Measurements from ENCODE around the gene USF3.
A peak's percentile ranks its signal among the peaks of the same experiment; 100 is the strongest.

USF3 gene, protein sequence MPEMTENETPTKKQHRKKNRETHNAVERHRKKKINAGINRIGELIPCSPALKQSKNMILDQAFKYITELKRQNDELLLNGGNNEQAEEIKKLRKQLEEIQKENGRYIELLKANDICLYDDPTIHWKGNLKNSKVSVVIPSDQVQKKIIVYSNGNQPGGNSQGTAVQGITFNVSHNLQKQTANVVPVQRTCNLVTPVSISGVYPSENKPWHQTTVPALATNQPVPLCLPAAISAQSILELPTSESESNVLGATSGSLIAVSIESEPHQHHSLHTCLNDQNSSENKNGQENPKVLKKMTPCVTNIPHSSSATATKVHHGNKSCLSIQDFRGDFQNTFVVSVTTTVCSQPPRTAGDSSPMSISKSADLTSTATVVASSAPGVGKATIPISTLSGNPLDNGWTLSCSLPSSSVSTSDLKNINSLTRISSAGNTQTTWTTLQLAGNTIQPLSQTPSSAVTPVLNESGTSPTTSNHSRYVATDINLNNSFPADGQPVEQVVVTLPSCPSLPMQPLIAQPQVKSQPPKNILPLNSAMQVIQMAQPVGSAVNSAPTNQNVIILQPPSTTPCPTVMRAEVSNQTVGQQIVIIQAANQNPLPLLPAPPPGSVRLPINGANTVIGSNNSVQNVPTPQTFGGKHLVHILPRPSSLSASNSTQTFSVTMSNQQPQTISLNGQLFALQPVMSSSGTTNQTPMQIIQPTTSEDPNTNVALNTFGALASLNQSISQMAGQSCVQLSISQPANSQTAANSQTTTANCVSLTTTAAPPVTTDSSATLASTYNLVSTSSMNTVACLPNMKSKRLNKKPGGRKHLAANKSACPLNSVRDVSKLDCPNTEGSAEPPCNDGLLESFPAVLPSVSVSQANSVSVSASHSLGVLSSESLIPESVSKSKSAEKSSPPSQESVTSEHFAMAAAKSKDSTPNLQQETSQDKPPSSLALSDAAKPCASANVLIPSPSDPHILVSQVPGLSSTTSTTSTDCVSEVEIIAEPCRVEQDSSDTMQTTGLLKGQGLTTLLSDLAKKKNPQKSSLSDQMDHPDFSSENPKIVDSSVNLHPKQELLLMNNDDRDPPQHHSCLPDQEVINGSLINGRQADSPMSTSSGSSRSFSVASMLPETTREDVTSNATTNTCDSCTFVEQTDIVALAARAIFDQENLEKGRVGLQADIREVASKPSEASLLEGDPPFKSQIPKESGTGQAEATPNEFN (N-terminal part only)

DNA sequence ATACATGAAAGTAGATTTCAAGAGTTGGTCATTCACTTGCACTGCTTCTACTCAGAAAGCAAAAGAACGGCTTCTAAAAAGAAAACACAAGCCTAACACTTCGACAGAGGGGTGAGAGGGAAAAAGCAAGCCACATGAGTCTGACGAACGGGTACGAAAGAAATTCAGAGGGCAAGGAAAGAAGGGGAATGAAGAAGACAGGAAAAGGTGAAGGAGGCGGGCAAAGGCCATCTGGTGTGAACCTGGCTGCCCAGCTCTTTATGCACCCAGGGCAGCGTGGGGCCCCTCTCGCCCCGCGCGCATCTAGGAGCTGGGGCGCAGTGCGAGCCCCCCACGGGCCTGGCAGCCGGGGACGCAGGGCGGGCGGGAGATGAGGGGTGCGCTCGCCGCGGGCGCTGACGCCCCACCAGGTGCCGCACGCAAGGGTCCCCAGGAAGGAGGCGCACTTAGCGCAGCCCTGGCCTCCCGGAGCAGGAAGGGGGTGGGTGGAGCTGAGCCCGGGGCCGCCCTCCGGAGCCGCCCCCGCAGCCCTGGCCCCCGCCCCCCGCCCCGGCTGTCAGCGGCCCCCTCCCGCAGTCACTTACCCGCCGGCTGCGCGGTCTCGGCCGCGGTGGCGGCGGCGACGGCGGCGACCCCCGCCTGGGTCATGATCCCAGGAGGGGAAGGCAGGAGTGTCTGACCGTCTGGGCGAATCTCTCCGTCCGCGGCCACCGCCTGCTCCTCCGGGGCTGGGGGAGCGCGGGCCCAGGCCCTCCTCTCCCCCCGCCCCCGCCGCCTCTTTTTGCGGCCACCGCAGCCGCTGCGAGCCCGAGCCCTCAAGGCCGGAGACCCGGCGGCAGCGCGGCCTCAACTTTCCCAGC is at the start of gene USF3:
USF3 (minus strand) TSS at position 857 of the 860 bp plus-strand sequence. CDS start 21,764 bp downstream, outside the sequence.
- TF ChIP-seq, protein P1, sequence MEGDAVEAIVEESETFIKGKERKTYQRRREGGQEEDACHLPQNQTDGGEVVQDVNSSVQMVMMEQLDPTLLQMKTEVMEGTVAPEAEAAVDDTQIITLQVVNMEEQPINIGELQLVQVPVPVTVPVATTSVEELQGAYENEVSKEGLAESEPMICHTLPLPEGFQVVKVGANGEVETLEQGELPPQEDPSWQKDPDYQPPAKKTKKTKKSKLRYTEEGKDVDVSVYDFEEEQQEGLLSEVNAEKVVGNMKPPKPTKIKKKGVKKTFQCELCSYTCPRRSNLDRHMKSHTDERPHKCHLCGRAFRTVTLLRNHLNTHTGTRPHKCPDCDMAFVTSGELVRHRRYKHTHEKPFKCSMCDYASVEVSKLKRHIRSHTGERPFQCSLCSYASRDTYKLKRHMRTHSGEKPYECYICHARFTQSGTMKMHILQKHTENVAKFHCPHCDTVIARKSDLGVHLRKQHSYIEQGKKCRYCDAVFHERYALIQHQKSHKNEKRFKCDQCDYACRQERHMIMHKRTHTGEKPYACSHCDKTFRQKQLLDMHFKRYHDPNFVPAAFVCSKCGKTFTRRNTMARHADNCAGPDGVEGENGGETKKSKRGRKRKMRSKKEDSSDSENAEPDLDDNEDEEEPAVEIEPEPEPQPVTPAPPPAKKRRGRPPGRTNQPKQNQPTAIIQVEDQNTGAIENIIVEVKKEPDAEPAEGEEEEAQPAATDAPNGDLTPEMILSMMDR (IDR thresholded peaks at IDR 0.05; ENCODE audit: control extremely low read depth, extremely low read depth, low read depth, missing control alignments), result no peak
- peak; percentile 94 for DNase-seq (ENCODE audit: extremely low spot score)
- CTCF ChIA-PET, result interaction anchor here (0.7 to 1.5 kb wide), 5 partner anchors 9 to 39 kb away, joined by 3 read pairs; no protein-coding TSS in a partner anchor
- POLR2A ChIA-PET, result interaction anchor here (0.6 kb wide), 1 partner anchor 117 kb away, joined by 6 read pairs; no protein-coding TSS in a partner anchor

DNA sequence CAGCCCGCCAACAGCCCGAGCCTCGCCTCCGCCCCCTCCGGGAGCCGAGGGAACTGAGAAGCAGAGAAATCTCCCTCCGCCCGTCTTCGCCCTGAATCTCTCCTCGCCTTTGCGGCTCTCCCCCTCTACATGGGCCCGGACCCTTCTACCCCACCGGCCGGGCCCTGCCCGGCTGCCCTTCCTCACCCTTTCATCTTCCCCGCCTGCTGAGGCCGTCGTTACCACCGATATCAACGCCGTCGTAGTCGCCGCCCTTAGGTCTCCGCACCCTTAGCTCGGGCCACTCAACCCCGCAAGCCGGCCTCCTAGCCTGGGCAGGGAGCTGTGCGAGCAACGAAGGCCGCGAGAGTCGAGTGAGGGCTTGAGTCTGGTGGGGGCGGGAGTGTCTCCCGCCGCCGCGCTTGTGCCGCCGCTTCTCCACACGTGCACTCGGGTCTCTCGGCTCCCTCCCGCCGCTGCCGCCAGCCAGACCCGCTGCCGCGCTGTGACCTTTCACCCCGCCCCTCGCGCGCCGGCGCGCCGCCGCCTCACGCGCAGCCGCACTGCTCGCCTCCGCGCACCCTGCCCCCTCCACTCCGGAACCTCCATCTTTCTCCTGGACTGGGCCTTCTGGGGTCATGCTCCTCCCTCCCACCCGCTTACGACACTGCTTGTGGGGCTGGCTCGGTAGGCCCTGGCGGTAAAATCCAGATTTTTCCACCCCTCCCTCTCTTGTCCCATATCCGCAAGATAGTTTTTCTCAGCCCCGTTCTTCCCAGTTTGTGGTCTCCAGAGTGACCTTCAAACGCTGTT is 49.5 kb upstream of the USF3 start, which contains the start of gene NAA50:
NAA50 (minus strand) TSS at position 494 of the 792 bp plus-strand sequence; CDS start at position 194, 300 bp downstream.
- DNase-seq (ENCODE audit: extremely low spot score), result peak; percentile 92
- TF ChIP-seq, protein P1 (IDR thresholded peaks at IDR 0.05; ENCODE audit: control extremely low read depth, extremely low read depth, low read depth, missing control alignments), result peak; percentile 21
- ChIA-PET POLR2A (interaction anchor here (0.6 to 1.3 kb wide), 3 partner anchors 10 to 1341 kb away, joined by 4 to 7 read pairs (median 7); no protein-coding TSS in a partner anchor), CTCF (interaction anchor here (0.6 to 4.3 kb wide), 26 partner anchors 10 to 310 kb away, joined by 3 to 64 read pairs (median 4); partner anchors contain the start of genes CCDC191, GRAMD1C and QTRT2)

DNA sequence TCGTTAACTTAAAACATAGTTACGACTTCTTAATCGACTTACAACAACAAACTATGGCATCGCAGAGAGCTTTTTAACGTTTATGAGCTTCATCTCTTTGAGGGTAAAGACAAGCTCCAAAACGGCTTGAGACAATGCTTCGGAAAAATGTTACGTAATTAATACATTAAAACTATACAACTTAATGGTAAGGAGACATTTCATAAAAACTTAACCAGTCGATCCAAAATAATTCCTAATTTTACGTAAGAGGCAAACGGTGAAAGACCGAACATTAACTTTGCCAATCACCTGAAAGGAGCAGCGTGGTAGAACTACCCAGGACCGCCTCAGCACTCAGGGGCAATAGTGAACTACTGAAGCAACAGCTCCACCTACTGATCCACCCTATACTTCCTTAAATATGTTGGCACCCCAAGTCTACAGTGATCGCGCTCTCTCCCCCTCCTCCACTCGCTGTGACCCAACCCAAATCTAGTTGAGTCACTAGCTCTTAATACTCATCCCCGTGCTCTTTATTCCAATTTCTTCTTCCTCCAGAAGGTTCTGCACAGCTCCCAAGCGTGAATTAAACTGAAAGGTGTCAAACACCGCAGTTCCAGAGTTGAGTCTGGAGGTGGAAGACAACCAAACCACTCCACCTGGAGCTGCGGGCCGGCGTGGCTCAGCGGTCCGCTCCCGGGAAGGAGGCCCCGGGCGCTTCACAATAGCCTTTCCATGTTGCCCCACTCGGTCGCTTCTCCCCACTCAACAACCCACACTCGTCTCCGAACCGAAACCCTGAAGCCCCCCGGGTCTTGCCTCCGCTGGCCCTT is 48.7 kb upstream of the USF3 start:
- peak; percentile 80 for DNase-seq (ENCODE audit: extremely low spot score)
- CTCF ChIA-PET, result interaction anchor here (0.6 to 4.3 kb wide), 33 partner anchors 10 to 710 kb away, joined by 3 to 64 read pairs (median 4); partner anchors contain the start of genes CCDC191, GRAMD1C and QTRT2
- TF ChIP-seq, protein P1 (IDR thresholded peaks at IDR 0.05; ENCODE audit: control extremely low read depth, extremely low read depth, low read depth, missing control alignments), result peak; percentile 66
- POLR2A ChIA-PET, result interaction anchor here (0.6 to 1.0 kb wide), 3 partner anchors 9 to 1341 kb away, joined by 3 to 7 read pairs (median 4); no protein-coding TSS in a partner anchor

DNA sequence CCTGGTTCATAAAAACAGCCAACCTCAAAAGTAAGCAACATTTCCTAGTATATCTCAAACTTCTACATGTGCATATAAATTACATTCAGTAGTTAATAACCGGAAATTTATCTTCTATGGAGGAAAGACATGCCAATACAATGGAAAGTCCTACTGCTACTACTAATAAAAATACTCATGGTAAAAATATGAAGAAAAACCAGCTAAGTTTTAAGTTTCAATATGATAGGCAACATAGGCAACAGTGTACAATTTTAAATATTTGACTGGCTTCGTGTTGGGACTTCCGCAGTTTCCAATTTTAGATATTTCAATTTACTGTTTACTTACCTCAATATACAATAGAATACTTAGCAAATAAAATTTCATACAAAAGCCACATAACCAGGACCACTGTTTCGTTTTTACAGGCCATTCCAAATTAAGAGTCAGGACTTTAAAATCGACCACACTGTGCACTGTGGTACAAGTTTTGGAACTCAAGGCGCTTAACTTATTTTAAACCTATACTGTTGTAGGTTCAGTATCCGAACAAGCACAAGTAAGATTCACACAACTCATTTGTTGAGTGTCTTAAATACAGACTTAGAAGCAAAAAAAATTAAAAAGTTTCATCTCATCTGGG is 46.7 kb upstream of the USF3 start:
- POLR2A ChIA-PET, result no interaction called here

More for the DNA sequence above, 46.7 kb upstream of the USF3 start:
- DNase-seq (ENCODE audit: extremely low spot score), result no peak
- CTCF ChIA-PET, result interaction anchor here (0.8 to 4.3 kb wide), 4 partner anchors 8 to 249 kb away, joined by 3 to 64 read pairs (median 4); partner anchors contain the start of gene GRAMD1C
- TF ChIP-seq, protein P1 (IDR thresholded peaks at IDR 0.05; ENCODE audit: control extremely low read depth, extremely low read depth, low read depth, missing control alignments), result no peak

Data from GM10248 (cell line).